DMS79 treated with DMSO at 0.1 percent for 48 hours (cell line): ENCODE measurements around the gene CASS4.
"Not testable (repeated sequence)": the region's sequence is repeated elsewhere in the genome, so short reads cannot be mapped to it uniquely, and the experiment has no call there.

Source experiments
- DNase-seq: peaks from one replicate; lab custom pipeline; 2025; lab: John Stamatoyannopoulos, UW

Gene CASS4

DNA sequence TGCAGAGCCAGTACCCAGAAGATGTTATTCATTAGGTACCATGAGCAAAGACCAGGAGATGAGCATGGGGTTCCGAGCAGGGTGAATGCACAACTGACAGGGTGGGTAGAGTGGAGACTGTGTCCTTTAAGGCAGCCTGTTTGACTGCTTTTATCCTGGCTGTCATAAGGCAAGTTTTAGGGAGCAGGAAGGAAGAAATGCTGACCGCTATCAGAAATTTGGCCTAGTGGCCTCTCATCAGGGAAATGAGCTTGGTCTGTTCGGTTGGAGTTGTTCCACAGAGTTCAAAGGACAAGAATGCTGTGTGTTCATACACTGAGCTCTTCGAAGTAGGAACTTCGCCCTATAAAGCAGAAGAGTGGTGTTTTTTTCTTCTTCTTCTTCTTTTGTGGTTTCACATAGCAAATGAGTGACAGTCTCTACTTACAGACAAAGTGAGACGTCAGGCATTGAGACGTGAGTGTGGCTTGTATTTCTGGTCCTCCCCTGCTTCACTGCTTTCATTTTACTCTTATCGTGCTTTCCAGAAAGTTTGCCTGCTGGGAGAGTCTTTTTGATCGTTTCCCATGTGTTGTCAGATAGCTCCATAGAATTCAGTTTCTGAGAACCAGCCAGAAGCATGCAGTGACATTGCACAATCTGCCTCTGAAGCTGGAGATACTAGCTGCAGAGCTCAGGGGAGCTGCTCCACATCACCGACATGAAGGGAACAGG, at the start of gene CASS4:
TSS of gene CASS4 (plus strand) at position 502 of the 714 bp plus-strand sequence. CDS start at position 701, 199 bp downstream.
- no peak for DNase-seq

DNA sequence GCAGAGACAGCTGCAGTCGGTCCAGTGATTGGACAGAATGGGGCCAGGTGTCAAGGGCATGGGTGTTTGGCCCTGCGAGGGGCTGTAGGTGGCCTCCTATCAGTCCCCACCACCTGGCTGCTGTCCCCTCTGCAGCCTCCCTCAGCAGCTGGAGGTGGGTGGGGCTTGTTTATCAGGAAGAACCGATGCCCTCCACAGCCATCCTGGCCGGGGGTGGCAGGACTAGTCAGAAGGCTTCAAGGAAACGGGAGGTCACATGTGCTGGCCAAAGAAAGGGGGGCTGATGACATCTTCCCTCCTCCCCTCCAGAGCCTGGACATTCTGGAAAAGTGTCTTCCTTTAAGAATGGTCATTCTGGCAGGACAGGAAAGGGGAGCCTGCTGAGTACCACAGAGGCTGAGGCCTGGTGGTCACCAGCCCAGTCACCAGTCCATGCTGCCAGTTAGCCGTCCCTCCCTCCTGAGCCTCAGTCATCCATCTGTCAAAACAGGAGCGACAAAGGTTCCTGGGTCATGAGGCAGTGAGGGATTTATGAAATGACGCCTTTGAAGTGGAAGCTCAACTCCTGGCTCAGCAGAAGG, 49.1 kb upstream of the CASS4 start:
- no peak for DNase-seq

DNA sequence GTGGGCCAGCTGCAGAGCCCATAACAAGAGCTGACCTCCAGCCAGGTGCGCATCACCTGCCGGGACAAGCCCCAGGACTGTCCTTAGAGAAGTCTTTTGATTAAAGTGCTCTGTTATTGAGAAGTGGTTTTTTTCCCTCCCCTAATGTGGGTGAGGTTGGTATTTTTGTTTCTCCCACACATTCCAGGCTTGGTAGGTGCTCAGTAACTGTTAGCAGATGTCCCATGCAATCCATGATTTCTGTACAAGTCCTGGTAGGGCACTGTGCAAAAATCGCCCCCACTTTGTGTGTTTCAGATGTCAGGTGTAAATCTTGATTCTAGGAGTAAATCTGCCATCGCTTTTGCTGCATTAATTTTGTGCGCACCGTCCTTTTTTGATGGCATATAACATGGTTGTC, 48.6 kb upstream of the CASS4 start:
- DNase-seq: no peak

DNA sequence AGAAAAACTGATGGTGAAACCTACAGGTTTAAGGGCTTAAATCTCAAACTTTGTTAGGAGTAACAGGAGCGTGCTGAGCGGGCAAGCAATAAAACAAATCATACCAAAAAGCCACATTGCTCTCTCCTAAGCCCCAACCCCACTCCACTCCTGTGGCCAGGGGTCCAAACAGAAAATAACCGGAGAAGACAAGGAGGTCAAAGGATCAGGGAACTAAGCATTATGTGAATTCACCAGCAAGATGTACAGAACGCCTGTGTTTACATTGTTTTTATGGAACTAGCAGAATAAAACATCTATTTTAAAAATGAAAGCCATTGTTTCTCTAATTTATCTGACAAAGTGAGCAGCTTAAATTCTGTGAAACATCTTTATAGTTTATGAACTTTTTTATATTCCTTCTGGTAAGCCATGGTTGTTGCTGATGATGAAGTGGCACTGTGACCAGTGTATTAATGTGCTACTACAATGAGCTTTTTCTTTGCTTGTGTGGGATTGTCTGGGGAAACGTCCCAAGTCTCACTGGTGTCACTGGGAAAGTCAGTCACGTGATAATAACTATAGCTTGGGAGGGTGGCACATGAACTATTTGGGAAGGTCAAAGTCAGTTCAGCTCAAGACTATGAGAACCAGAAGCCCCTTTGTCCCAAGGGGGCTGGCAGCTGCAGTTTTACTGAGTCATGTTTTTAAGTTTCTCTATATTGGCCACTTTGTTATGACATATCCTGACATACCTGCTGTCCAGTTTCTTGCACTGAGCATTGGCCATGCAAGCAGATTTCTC, 43.5 kb upstream of the CASS4 start:
- no peak for DNase-seq

GRCh38 chr20:56369179-56369578, 42.9 kb upstream of the CASS4 start:
- no peak for DNase-seq

DNA sequence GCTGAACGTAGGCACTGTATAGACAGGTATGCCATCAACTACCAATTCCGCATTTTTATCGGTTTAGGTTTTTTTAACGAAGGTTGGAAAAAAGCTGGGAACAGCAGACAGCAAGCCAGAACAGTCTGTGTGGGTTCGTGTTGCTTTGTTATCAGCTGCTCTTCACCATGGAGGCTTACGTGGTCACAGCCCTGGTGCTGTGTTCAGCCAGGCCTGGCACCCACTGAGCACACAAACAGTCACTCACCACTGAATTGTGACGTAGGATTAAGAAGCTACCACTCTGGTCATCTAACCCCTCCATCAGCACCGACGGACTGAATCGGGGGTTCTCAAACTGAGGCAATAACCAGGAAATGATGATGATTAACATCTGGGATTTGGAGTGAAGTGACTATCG, 40.1 kb upstream of the CASS4 start:
- DNase-seq: no peak

DNA sequence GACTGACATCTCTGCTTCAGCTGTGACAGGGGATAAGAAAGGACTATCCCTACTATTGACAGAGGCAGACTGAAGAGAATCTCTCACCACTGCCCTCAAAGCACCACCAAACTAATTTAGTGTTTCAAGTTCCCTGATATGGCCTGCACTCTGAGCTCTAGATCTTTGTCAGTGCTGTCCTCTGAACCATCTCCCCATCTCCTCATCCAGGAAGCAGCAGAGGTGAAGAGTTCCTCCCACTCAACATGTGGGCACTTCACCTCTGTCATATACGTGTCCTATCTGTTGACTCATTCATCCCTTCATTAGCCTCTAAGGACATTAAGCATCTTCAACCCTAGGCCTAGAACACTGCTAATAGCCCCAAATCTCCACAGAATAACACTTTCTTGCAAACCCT, 39.2 kb upstream of the CASS4 start:
- no peak for DNase-seq

GRCh38 chr20:56373942-56374341, 38.1 kb upstream of the CASS4 start:
- no peak for DNase-seq

DNA sequence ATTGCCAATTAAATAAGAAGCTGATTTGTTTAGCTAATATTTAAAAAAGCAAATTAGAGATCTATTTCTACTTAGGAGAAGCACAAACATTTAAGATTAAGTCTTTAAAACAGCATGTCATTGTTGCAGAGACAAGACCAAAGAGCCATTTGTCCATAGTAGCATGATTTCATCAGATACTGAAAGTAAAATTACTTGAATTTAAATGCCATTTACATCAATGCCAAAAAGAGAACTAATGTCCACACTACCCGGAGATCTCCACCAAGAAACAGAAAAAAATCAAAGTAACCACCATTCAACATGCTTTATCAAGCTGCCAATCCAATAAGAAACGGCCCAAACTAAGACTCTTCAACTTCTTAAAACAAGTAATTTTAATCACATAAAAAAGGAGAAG, 35.7 kb upstream of the CASS4 start:
- no peak for DNase-seq

GRCh38 chr20:56378386-56378785, 33.7 kb upstream of the CASS4 start:
- DNase-seq: no peak

DNA sequence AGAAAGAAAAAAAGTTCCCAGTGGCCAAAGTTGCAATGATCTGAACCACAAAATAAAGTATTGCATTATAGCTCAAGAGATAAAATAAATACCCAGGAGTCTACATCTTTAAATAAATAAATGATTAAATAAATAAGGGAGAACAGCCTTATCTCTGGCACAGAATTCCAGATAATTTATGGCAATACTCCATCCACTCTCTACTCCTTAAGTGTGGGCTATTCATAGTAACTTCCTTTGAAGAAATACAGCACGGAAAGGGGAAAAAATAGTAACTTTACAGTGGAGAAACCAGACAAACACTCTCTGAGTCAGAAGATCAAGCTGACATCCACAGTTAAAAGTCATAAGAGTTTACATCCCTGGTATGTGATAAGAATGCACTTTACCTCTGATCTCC, 31.7 kb upstream of the CASS4 start:
- DNase-seq: no peak

GRCh38 chr20:56381501-56381900, 30.6 kb upstream of the CASS4 start:
- DNase-seq: no peak

- no peak for DNase-seq
Measured at GRCh38 chr20:56382696-56383095, 29.4 kb upstream of the CASS4 start.

GRCh38 chr20:56383334-56383733, 28.7 kb upstream of the CASS4 start:
- DNase-seq: no peak

DNA sequence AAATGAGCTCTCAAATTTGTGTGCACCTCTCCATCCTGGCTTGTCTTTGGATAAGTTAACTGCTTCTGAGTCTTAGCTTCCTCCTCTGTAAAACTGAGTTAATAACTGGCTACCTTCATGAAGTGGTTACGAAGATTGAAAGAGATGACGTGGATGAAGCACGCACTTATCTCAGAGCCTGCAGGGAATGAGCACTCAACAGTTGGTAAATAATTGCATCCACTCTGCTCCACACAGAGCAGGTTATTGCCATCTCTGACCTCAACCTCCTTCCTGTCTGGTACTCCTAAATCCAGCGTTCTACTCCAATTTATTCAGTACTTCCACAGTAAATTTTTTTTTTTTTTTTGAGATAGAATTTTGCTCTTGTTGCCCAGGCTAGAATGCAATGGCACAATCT, 26.9 kb upstream of the CASS4 start:
- DNase-seq: no peak

GRCh38 chr20:56386219-56386618, 25.8 kb upstream of the CASS4 start:
- DNase-seq: no peak

- DNase-seq: no peak
Measured at GRCh38 chr20:56388882-56389281, 23.2 kb upstream of the CASS4 start.

DNA sequence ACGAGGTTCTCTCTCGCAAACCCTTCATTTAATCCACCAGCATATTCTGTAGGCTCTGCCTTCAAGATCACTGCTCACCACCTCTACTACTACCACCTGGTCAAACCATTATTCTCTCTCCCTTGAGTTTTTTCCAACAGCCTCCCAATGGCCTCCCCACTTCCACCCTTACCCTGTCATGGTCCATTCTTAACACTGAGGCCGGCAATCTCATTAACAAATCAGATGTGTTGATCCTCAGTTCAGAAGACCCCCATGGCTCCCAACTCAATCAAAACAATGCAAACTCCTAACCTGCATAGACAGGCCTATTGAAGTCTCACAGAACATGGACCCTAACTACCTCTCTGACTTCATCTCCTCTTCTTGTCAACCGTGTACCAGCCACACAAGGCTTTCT, 22.3 kb upstream of the CASS4 start:
- DNase-seq: no peak

- not testable (repeated sequence) for DNase-seq
Measured at GRCh38 chr20:56390396-56390795, 21.7 kb upstream of the CASS4 start.

GRCh38 chr20:56391037-56391436, 21.0 kb upstream of the CASS4 start:
- DNase-seq: peak; percentile 12

GRCh38 chr20:56391596-56392131, 20.4 kb upstream of the CASS4 start:
- no peak for DNase-seq

DNA sequence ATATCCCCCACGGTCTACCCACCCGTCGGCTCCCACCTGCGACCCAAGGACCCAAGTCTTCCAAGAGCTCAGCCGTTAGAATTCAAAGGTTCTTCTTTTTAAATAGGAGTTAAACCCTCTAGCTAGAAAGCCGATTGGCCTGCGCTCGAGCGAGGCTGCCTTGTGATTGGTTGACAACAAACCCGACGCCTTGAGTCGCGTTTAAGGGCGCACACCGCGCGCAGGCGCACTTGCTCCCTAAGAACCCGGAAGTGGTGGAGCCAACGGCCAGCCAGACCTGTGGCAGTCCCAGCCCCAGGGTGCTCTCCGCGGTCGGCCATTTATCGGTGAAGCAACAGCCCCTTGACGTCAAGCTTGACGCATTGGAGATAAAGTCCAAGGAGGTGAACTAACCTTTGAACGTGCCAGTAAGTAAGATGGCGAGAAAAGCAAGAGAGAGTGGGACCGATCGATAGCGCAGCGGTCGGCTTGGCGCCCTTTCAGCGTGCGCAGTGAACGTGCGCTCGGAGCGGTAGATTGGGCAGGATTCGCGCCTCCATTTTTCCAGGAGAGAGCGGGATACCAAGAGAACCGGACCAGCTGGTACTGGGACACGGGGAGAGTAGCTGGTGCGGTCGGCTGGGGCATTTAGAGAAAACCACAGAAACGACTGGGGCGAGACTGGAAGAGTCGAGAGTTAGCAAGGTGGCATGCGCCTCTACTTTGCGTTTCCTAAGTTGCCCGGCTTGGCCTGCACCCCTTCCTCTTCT, 19.8 kb upstream of the CASS4 start, which contains the start of the genes AURKA and CSTF1:
TSS of gene AURKA (minus strand) at position 84 of the 749 bp plus-strand sequence. CDS start 4,018 bp downstream, outside the sequence.
TSS of gene CSTF1 (plus strand) at position 514 of the 749 bp plus-strand sequence. CDS start 2,908 bp downstream, outside the sequence.
- DNase-seq: peak; percentile 100
